Trophoblast cell (in vitro differentiated cells and primary cell): Measurements from ENCODE around the gene RGS14.

Source experiments
- DNase-seq, 2 donors: peaks; one replicate each; pipeline ENCODE4 v3.0.0-alpha.2; 2016
- H2AFZ ChIP-seq: 2 replicates; pipeline ENCODE4 v1.6.1; 2013; ENCODE audit warnings: low read length, moderate library complexity, mild to moderate bottlenecking; ENCODE audit not compliant: insufficient read depth, poor library complexity
- H2AK5ac ChIP-seq: 2 replicates; pipeline ENCODE4 v1.6.1; 2013; ENCODE audit warnings: mild to moderate bottlenecking, low read length
- H2BK120ac ChIP-seq: 2 replicates; pipeline ENCODE4 v1.6.1; 2013; ENCODE audit warnings: low read length, mild to moderate bottlenecking, moderate library complexity; ENCODE audit not compliant: insufficient read depth, poor library complexity
- H2BK12ac ChIP-seq: 2 replicates; pipeline ENCODE4 v1.6.1; 2013; ENCODE audit warnings: mild to moderate bottlenecking, low read length, moderate library complexity
- H2BK5ac ChIP-seq: 2 replicates; pipeline ENCODE4 v1.6.1; 2013; ENCODE audit warnings: low read length, low read depth, moderate library complexity, mild to moderate bottlenecking; ENCODE audit not compliant: poor library complexity
- H3K14ac ChIP-seq: 2 replicates; pipeline ENCODE4 v1.6.1; 2013; ENCODE audit warnings: mild to moderate bottlenecking, low read length
- H3K18ac ChIP-seq: 2 replicates; pipeline ENCODE4 v1.6.1; 2013; ENCODE audit warnings: mild to moderate bottlenecking, low read length
- H3K23ac ChIP-seq: 2 replicates; pipeline ENCODE4 v1.6.1; 2013; ENCODE audit warnings: low read length
- H3K27ac ChIP-seq: 2 replicates; pipeline ENCODE4 v1.5.1; 2013; ENCODE audit warnings: low read depth, mild to moderate bottlenecking, inconsistent platforms, low read length, moderate library complexity
- H3K27me3 ChIP-seq: 2 replicates; pipeline ENCODE4 v1.6.1; 2013; ENCODE audit warnings: inconsistent platforms, mild to moderate bottlenecking, low read length, moderate library complexity; ENCODE audit not compliant: insufficient read depth
- H3K36me3 ChIP-seq, 2 experiments: 1 replicate in 1 of 2; 2 replicates in 1 of 2; pipeline ENCODE4 v1.6.1; 2013; ENCODE audit warnings: low read length in 2 of 2, mild to moderate bottlenecking in 2 of 2, moderate library complexity in 1 of 2; ENCODE audit not compliant: insufficient read depth in 2 of 2, control insufficient read depth in 1 of 2
- H3K4ac ChIP-seq: 2 replicates; pipeline ENCODE4 v1.6.1; 2013; ENCODE audit warnings: low read depth, mild to moderate bottlenecking, low read length, moderate library complexity
- H3K4me1 ChIP-seq, 2 experiments: 1 replicate in 1 of 2; 2 replicates in 1 of 2; pipeline ENCODE4 v1.6.1; 2013; ENCODE audit warnings: low read length in 2 of 2, mild to moderate bottlenecking in 2 of 2, moderate library complexity in 1 of 2; ENCODE audit not compliant: insufficient read depth in 2 of 2, control insufficient read depth in 1 of 2
- H3K4me2 ChIP-seq: 2 replicates; pipeline ENCODE4 v1.6.1; 2013; ENCODE audit warnings: inconsistent platforms, mild to moderate bottlenecking, low read length, moderate library complexity
- H3K4me3 ChIP-seq: 2 replicates; pipeline ENCODE4 v1.5.1; 2013; ENCODE audit warnings: mild to moderate bottlenecking, low read depth, low read length, inconsistent platforms
- H3K79me1 ChIP-seq: one replicate; pipeline ENCODE4 v1.6.1; 2013; ENCODE audit warnings: low read length
- H3K79me2 ChIP-seq: 2 replicates; pipeline ENCODE4 v1.6.1; 2013; ENCODE audit warnings: low read length, mild to moderate bottlenecking; ENCODE audit not compliant: control insufficient read depth, insufficient read depth, poor library complexity
- H3K9ac ChIP-seq: 2 replicates; pipeline ENCODE4 v1.6.1; 2013; ENCODE audit warnings: mild to moderate bottlenecking, low read length
- H3K9me3 ChIP-seq: 2 replicates; pipeline ENCODE4 v1.6.1; 2013; ENCODE audit warnings: low read depth, mild to moderate bottlenecking, control low read depth, inconsistent platforms, low read length; ENCODE audit not compliant: insufficient read depth
- H4K12ac ChIP-seq: 2 replicates; pipeline ENCODE4 v1.6.1; 2013; ENCODE audit warnings: low read depth, mild to moderate bottlenecking, low read length, moderate library complexity
- H4K8ac ChIP-seq: 2 replicates; pipeline ENCODE4 v1.6.1; 2013; ENCODE audit warnings: low read depth, mild to moderate bottlenecking, low read length, moderate library complexity
- H4K91ac ChIP-seq: one replicate; pipeline ENCODE4 v1.6.1; 2013; ENCODE audit warnings: low read depth, mild to moderate bottlenecking, low read length, moderate library complexity
- WGBS: extraction: QIAGEN DNeasy Blood & Tissue Kit; methylation state at CpG from one replicate; pipeline ENCODE4 v1.1.7; 2013; ENCODE audit warnings: missing lambda C conversion rate; ENCODE audit not compliant: insufficient read length, insufficient coverage; ENCODE audit errors: extremely low coverage; 5-methylcytosine and 5-hydroxymethylcytosine counted together

The RGS14 gene

GRCh38 chr5:177327539-177328522 is 29.9 kb upstream of the RGS14 start:
- no peaks in the 10 kb centered on the region for H3K27me3 ChIP-seq

GRCh38 chr5:177328545-177329231 is 29.0 kb upstream of the RGS14 start:
- no peak overlapping the region for H4K8ac ChIP-seq
- H3K79me2 ChIP-seq, result no peaks in the 10 kb centered on the region
- H3K4ac ChIP-seq, result no peak overlapping the region
- no peak overlapping the region for H2AFZ ChIP-seq
- no peaks in the 10 kb centered on the region for H3K9me3 ChIP-seq
- peaks cover 2 to 10% of the 10 kb centered on the region in 2 experiments for H3K4me1 ChIP-seq
- H3K14ac ChIP-seq, result no peak overlapping the region
- H2BK120ac ChIP-seq, result no peak overlapping the region
- H2BK12ac ChIP-seq, result no peak overlapping the region
- no peak overlapping the region for H3K27ac ChIP-seq
- no peaks in the 10 kb centered on the region for H3K27me3 ChIP-seq
- DNase-seq, result peak; percentile 17 to 55
- no peak overlapping the region for H3K4me2 ChIP-seq
- H3K79me1 ChIP-seq, result peaks cover 7% of the 10 kb centered on the region
- H3K23ac ChIP-seq, result no peak overlapping the region
- no CpG with 5 or more reads among the region's 19 CpGs for WGBS
- H2BK5ac ChIP-seq, result no peak overlapping the region
- H4K12ac ChIP-seq, result no peak overlapping the region
- H3K36me3 ChIP-seq, result peaks cover 35 to 42% of the 10 kb centered on the region in 2 experiments
- no peak overlapping the region for H3K9ac ChIP-seq
- no peak overlapping the region for H2AK5ac ChIP-seq
- no peak overlapping the region for H3K4me3 ChIP-seq
- H4K91ac ChIP-seq, result no peak overlapping the region
- H3K18ac ChIP-seq, result no peak overlapping the region

More at GRCh38 chr5:177327539-177328522, 29.9 kb upstream of the RGS14 start:
- H2BK5ac ChIP-seq, result peak overlapping the region; percentile 19
- WGBS, result no CpG with 5 or more reads among the region's 28 CpGs
- H2AFZ ChIP-seq, result no peak overlapping the region
- no peak overlapping the region for H3K4me3 ChIP-seq
- DNase-seq, result peak in 1 of 2 donors; percentile 33
- H3K27ac ChIP-seq, result no peak overlapping the region
- no peaks in the 10 kb centered on the region for H3K79me2 ChIP-seq
- H2BK12ac ChIP-seq, result no peak overlapping the region
- H3K79me1 ChIP-seq, result peaks cover 7% of the 10 kb centered on the region
- no peak overlapping the region for H4K91ac ChIP-seq
- peaks cover 27 to 34% of the 10 kb centered on the region in 2 experiments for H3K36me3 ChIP-seq
- peak overlapping the region; percentile 22 for H3K14ac ChIP-seq
- H3K4me1 ChIP-seq, result peaks cover 2 to 10% of the 10 kb centered on the region in 2 experiments
- H2BK120ac ChIP-seq, result peak overlapping the region; percentile 5
- H3K4ac ChIP-seq, result no peak overlapping the region
- peak overlapping the region; percentile 1 for H2AK5ac ChIP-seq
- H3K9ac ChIP-seq, result no peak overlapping the region
- no peak overlapping the region for H4K8ac ChIP-seq
- H3K18ac ChIP-seq, result peak overlapping the region; percentile 5
- H3K23ac ChIP-seq, result no peak overlapping the region
- H4K12ac ChIP-seq, result no peak overlapping the region
- H3K4me2 ChIP-seq, result no peak overlapping the region
- no peaks in the 10 kb centered on the region for H3K9me3 ChIP-seq

- no peak overlapping the region for H3K4me2 ChIP-seq
- H3K79me1 ChIP-seq, result peaks cover 7% of the 10 kb centered on the region
- peaks cover 47 to 54% of the 10 kb centered on the region in 2 experiments for H3K36me3 ChIP-seq
- no peak overlapping the region for H2AK5ac ChIP-seq
- no peaks in the 10 kb centered on the region for H3K27me3 ChIP-seq
- WGBS, result no CpG with 5 or more reads among the region's 6 CpGs
- no peak overlapping the region for H3K4ac ChIP-seq
- H3K79me2 ChIP-seq, result no peaks in the 10 kb centered on the region
- H3K9ac ChIP-seq, result no peak overlapping the region
- no peak overlapping the region for H2BK120ac ChIP-seq
- no peaks in the 10 kb centered on the region for H3K9me3 ChIP-seq
- no peak overlapping the region for H3K4me3 ChIP-seq
- H3K23ac ChIP-seq, result no peak overlapping the region
- no peak overlapping the region for H3K18ac ChIP-seq
- H3K27ac ChIP-seq, result no peak overlapping the region
- H4K8ac ChIP-seq, result no peak overlapping the region
- no peak overlapping the region for H2BK5ac ChIP-seq
- DNase-seq, result no peak
- H2BK12ac ChIP-seq, result no peak overlapping the region
- H4K91ac ChIP-seq, result no peak overlapping the region
- H3K14ac ChIP-seq, result no peak overlapping the region
- H3K4me1 ChIP-seq, result peaks cover 2 to 10% of the 10 kb centered on the region in 2 experiments
- H4K12ac ChIP-seq, result no peak overlapping the region
- H2AFZ ChIP-seq, result no peak overlapping the region
These were observed 27.8 kb upstream of the RGS14 start for GRCh38 chr5:177329883-177330282.

- no peak overlapping the region for H2BK12ac ChIP-seq
- no CpG with 5 or more reads among the region's 27 CpGs for WGBS
- H3K23ac ChIP-seq, result no peak overlapping the region
- peaks cover 7% of the 10 kb centered on the region for H3K79me1 ChIP-seq
- H3K9me3 ChIP-seq, result no peaks in the 10 kb centered on the region
- no peak overlapping the region for H3K9ac ChIP-seq
- H3K27me3 ChIP-seq, result no peaks in the 10 kb centered on the region
- H3K14ac ChIP-seq, result no peak overlapping the region
- H3K18ac ChIP-seq, result no peak overlapping the region
- no peak overlapping the region for H3K4me3 ChIP-seq
- no peak overlapping the region for H4K8ac ChIP-seq
- H2BK120ac ChIP-seq, result no peak overlapping the region
- no peaks in the 10 kb centered on the region for H3K79me2 ChIP-seq
- H4K91ac ChIP-seq, result no peak overlapping the region
- H4K12ac ChIP-seq, result no peak overlapping the region
- no peak overlapping the region for H3K27ac ChIP-seq
- H3K4ac ChIP-seq, result no peak overlapping the region
- H3K36me3 ChIP-seq, result peaks cover 61 to 68% of the 10 kb centered on the region in 2 experiments
- DNase-seq, result no peak
- H2AFZ ChIP-seq, result no peak overlapping the region
- H3K4me2 ChIP-seq, result no peak overlapping the region
- no peak overlapping the region for H2AK5ac ChIP-seq
- no peak overlapping the region for H2BK5ac ChIP-seq
- H3K4me1 ChIP-seq, result peaks cover 0 to 4% of the 10 kb centered on the region in 2 experiments
These were observed 26.5 kb upstream of the RGS14 start for GRCh38 chr5:177330991-177331842.
